Tibial nerve (tissue), 4 donors: ENCODE results near the gene HSF5.

Source experiments
- CTCF ChIP-seq, 5 experiments: fragments of 200-600 bp in 3 of 5; fragments of 450-650 bp in 2 of 5; sonication (generic) in 3 of 5; IDR thresholded peaks; one replicate each; pipeline ENCODE4 v1.5.1; 2016 to 2019; ENCODE audit warnings: antibody characterized with exemption in 5 of 5, mild to moderate bottlenecking in 3 of 5, moderate library complexity in 2 of 5
- EP300 ChIP-seq, 2 donors: sonication (generic); formaldehyde crosslinking; IDR thresholded peaks; one replicate each; pipeline ENCODE4 v1.6.1; 2017; ENCODE audit warnings: antibody characterized with exemption in 2 of 2, mild to moderate bottlenecking in 1 of 2
- POLR2A ChIP-seq, 2 donors: fragments of 450-650 bp; IDR thresholded peaks; one replicate each; pipeline ENCODE4 v1.6.1; 2017; ENCODE audit warnings: antibody characterized with exemption in 2 of 2, mild to moderate bottlenecking in 2 of 2, moderate library complexity in 2 of 2

- TF ChIP-seq CTCF (IDR thresholded peaks at IDR 0.05) (no peak), POLR2A (IDR thresholded peaks at IDR 0.05) (no peak), EP300 (IDR thresholded peaks at IDR 0.05) (no peak)
Observed at GRCh38 chr17:58530655-58531054, 42.4 kb upstream of the HSF5 start.
